ENCODE data around the gene EAF2.

DNA sequence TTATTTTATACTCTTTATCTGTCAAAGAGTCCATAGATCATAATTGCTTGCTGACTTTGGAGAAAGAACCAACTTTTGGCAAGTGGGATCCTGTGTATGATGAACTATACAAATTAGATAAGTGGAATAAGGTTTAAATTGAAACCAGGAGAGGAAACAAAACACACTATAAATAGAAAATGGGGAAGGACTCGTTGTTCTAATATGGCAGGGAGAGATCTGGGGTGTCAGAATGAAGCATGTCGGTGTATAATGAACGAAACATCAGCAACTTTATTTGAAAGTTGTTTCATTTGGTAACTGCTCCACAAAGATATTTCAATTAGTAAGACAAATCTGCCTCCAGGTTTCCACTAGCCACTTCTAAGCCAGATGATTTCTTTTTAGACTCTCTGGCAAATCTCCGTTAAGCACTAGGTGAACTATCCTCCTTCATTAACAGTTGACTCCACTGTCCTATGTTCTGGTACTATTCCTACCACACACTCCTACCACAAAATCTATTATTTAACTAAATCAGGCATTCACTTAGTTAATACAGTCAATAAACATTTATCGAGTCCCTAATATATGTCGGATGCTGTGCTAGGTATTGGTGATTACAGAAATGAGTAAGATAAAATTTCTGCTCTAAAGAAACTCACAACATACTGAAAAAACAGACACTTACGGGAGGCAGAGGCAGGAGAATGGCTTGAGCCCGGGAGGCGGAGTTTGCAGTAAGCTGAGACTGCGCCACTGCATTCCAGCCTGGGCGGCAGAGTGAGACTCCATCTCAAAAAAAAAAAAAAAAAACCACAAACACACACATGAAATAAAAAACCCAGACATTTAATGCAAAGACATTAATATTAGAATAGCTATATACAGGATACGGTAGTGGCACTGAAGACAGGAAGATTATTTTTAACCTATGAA is 79.3 kb downstream of the EAF2 start:
- TF ChIP-seq POLR2AphosphoS5 (IDR thresholded peaks at IDR 0.05; ENCODE audit: insufficient read depth, low read depth, low read length) (no peak), EZH2 (IDR thresholded peaks at IDR 0.05; ENCODE audit: borderline replicate concordance, low read depth, low read length, severe bottlenecking) (no peak), POLR2A (IDR thresholded peaks at IDR 0.05; ENCODE audit: low read depth, low read length) (no peak), JUN (IDR thresholded peaks at IDR 0.05; ENCODE audit: borderline replicate concordance, insufficient read depth, insufficient read length, low read depth) (no peak), MYC (IDR thresholded peaks at IDR 0.05; ENCODE audit: low read depth, low read length) (no peak), FOS (IDR thresholded peaks at IDR 0.05; ENCODE audit: borderline replicate concordance, insufficient read depth, low read length) (no peak)
- TF ChIP-seq, protein P1, sequence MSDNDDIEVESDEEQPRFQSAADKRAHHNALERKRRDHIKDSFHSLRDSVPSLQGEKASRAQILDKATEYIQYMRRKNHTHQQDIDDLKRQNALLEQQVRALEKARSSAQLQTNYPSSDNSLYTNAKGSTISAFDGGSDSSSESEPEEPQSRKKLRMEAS (IDR thresholded peaks at IDR 0.05; ENCODE audit: insufficient read depth, insufficient read length) = no peak
- TF ChIP-seq, protein P2, sequence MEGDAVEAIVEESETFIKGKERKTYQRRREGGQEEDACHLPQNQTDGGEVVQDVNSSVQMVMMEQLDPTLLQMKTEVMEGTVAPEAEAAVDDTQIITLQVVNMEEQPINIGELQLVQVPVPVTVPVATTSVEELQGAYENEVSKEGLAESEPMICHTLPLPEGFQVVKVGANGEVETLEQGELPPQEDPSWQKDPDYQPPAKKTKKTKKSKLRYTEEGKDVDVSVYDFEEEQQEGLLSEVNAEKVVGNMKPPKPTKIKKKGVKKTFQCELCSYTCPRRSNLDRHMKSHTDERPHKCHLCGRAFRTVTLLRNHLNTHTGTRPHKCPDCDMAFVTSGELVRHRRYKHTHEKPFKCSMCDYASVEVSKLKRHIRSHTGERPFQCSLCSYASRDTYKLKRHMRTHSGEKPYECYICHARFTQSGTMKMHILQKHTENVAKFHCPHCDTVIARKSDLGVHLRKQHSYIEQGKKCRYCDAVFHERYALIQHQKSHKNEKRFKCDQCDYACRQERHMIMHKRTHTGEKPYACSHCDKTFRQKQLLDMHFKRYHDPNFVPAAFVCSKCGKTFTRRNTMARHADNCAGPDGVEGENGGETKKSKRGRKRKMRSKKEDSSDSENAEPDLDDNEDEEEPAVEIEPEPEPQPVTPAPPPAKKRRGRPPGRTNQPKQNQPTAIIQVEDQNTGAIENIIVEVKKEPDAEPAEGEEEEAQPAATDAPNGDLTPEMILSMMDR (IDR thresholded peaks at IDR 0.05; ENCODE audit: extremely low read depth in 1 of 2, insufficient read depth in 1 of 2, low read depth in 1 of 2, low read length in 2 of 2) = no peak
